Natural killer cell treated with Interleukin-12 subunit alpha and Interleukin-12 subunit beta and Interleukin-15 and Interleukin-18, amount 100 ng/mL, for 72 hours (primary cell): ENCODE data around the gene PIGN. TPM values are rescaled to one million over a fixed set of nuclear protein-coding genes. Genes with fewer than 3 reads are reported as not detected.
"Not testable (repeated sequence)": the region's sequence is repeated elsewhere in the genome, so short reads cannot be mapped to it uniquely, and the experiment has no call there.

Experiments used
- ATAC-seq, 2 donors: fragments of 150-1000 bp; cut with Tn5 transposase in 1 of 2; sonication (Bioruptor Pico), chemical (Tn5 transposase) in 1 of 2; 2 replicates each; pipeline ENCODE4 v1.10.0; 2021
- DNase-seq: peaks from one replicate; pipeline ENCODE4 v3.0.0; 2022; ENCODE audit warnings: low spot score
- H3K27ac Mint-ChIP-seq, 2 donors: 1 replicate in 1 of 2; 2 replicates in 1 of 2; pipeline ENCODE4 v1.8.0; 2022; ENCODE audit warnings: mixed read lengths in 2 of 2, mild to moderate bottlenecking in 1 of 2, moderate library complexity in 1 of 2
- H3K27me3 Mint-ChIP-seq, 2 donors: 1 replicate in 1 of 2; 2 replicates in 1 of 2; pipeline ENCODE4 v1.8.0; 2022; ENCODE audit warnings: mixed read lengths in 2 of 2
- H3K36me3 Mint-ChIP-seq: one replicate; pipeline ENCODE4 v1.8.0; 2022; ENCODE audit warnings: mixed read lengths
- H3K4me1 Mint-ChIP-seq, 2 donors: 1 replicate in 1 of 2; 2 replicates in 1 of 2; pipeline ENCODE4 v1.8.0; 2022; ENCODE audit warnings: low read depth in 2 of 2, mixed read lengths in 2 of 2, mild to moderate bottlenecking in 1 of 2
- H3K4me3 Mint-ChIP-seq: one replicate; pipeline ENCODE4 v1.8.0; 2022; ENCODE audit warnings: mixed read lengths
- H3K9me3 Mint-ChIP-seq: 2 replicates; pipeline ENCODE4 v1.8.0; 2022; ENCODE audit warnings: mixed read lengths
- total RNA-seq, 2 donors: library from RNA; stranded (reverse); gene quantifications; one replicate each; pipeline ENCODE4 v1.2.3, GENCODE V29; 2022

The PIGN gene
- total RNA-seq, 2 donors from 2014 or later = 35.7 to 53.6 TPM

DNA sequence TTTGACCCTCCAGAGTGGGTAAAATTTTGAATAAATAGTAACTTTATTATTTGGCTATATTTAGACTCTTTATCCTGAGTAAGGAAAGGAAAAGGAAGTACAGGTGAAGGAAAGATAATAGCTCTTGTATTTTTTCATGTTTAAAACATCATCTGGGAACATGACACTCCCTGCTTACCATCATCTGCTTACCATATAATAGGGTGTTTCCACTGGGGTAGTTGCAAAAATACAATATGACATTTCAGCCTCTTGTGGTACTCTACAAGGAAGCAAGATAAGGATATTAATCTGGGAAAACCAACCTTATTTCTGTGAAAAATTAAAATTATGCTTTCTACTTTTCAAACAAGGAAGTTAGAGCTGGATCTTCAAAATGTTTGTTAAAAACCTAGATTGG, 10.1 kb upstream of the PIGN start:
- Mint-ChIP-seq H3K27ac (no peak overlapping the region), H3K27me3 (no peaks in the 10 kb centered on the region), H3K4me1 (peaks cover 37 to 56% of the 10 kb centered on the region in 2 donors), H3K36me3 (peaks cover 11% of the 10 kb centered on the region), H3K4me3 (no peak overlapping the region), H3K9me3 (no peaks in the 10 kb centered on the region)
- ATAC-seq = no peak
- no peak for DNase-seq

DNA sequence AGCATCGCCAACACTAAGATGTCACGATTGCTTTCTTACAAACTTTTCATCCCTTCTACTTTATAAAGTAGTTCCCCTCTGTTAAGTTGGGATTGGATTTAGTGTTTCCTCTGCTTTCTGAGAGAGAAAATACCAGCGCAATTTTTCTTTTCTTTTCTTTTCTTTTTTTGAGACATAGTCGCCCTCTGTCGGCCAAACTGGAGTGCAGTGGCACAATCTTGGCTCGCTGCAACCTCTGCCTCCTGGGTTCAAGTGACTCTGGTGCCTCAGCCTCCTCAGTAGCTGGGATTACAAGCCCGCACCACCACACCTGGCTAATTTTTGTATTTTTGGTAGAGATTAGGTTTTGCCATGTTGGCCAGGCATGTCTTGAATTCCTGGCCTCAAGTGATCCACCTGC, 9.2 kb upstream of the PIGN start:
- DNase-seq = no peak
- H3K27ac Mint-ChIP-seq = no peak overlapping the region
- no peaks in the 10 kb centered on the region for H3K9me3 Mint-ChIP-seq
- H3K4me3 Mint-ChIP-seq = no peak overlapping the region
- H3K27me3 Mint-ChIP-seq = no peaks in the 10 kb centered on the region
- peaks cover 11% of the 10 kb centered on the region for H3K36me3 Mint-ChIP-seq
- peaks cover 46 to 65% of the 10 kb centered on the region in 2 donors for H3K4me1 Mint-ChIP-seq
- ATAC-seq = no peak

DNA sequence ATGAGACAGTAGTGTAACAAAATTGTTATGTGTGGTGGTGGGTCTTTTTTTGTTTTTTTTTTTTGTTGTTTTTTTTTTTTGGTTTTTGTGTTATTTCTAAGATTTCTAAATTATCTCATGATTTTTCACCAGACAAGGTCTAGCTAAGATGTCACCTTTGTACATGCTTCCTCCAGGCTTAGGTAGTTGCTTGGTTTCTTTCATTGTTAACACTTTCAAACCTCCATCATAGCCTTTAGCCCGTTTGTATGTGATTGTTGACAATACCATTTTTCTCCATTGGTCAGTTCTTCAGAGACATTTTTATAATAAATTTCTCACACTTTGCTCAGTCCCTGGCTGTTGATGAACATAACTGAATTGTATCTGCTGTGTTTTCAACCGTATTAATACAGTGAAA, 2.4 kb upstream of the PIGN start:
- H3K36me3 Mint-ChIP-seq = peaks cover 11% of the 10 kb centered on the region
- no peak for DNase-seq
- no peak for ATAC-seq
- H3K27ac Mint-ChIP-seq = peak overlapping the region in 1 of 2 donors; percentile 95
- H3K9me3 Mint-ChIP-seq = no peaks in the 10 kb centered on the region
- peak overlapping the region; percentile 100 for H3K4me3 Mint-ChIP-seq
- H3K27me3 Mint-ChIP-seq = no peaks in the 10 kb centered on the region
- H3K4me1 Mint-ChIP-seq = peaks cover 46 to 62% of the 10 kb centered on the region in 2 donors

DNA sequence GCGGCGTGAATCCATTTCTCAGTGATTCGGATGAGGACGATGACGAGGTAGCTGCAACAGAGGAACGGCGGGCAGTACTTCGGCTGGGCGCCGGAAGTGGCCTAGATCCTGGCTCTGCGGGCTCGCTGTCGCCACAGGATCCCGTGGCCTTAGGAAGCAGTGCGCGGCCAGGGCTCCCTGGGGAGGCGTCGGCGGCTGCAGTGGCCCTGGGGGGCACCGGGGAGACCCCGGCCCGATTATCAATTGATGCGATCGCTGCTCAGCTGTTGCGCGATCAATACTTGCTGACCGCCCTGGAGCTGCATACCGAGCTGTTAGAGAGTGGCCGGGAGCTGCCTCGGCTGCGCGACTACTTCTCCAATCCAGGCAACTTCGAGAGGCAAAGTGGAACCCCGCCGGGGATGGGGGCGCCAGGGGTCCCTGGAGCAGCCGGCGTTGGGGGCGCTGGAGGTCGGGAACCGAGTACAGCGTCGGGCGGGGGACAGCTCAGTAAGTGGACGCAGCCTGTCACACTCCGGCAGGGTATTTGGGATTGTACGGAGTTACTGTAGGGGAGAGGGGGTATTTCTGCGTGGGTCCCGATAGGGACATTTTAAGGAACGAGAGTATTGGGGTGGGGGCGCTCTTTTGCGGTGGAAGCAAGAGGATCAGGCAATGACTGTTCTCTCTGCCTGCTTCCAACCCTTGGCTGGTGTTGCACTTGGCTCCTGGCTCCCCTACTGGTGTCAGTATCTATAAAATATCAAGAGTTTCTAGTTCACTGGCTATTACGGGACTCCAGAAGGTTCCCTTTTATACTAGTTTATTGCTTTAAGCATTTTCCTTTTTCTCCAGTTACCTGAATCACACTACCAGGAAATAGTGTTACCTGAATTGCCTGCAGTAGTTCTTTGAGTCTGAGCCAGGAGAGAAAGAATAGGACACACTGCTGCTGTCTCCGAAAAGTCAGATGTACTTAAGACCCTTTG, 971 bp upstream of the PIGN start:
- ATAC-seq (no peak), DNase-seq (peak; percentile 68)
- no peaks in the 10 kb centered on the region for H3K9me3 Mint-ChIP-seq
- H3K4me1 Mint-ChIP-seq = peaks cover 40 to 56% of the 10 kb centered on the region in 2 donors
- H3K27me3 Mint-ChIP-seq = no peaks in the 10 kb centered on the region
- peak overlapping the region; percentile 95 for H3K27ac Mint-ChIP-seq
- peak overlapping the region; percentile 100 for H3K4me3 Mint-ChIP-seq
- peaks cover 7% of the 10 kb centered on the region for H3K36me3 Mint-ChIP-seq

DNA sequence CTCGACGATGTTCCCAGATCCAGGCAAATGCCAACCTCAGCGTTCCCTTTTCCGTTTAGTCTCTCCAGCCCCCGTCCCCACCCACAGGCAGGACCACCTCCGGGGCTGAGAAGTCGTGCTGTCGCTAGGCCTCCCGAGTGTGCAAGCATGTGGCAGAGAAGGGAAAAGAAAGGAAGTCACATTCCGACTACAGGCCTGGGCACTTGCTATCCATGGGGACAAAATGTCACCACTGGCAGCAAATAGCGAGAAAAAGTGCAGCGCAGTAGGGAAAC, 420 bp downstream of the PIGN start:
- H3K4me1 Mint-ChIP-seq = peaks cover 30 to 49% of the 10 kb centered on the region in 2 donors
- peak in 1 of 2 donors; percentile 1 for ATAC-seq
- H3K27me3 Mint-ChIP-seq = no peaks in the 10 kb centered on the region
- DNase-seq = no peak
- peak overlapping the region; percentile 100 for H3K4me3 Mint-ChIP-seq
- no peaks in the 10 kb centered on the region for H3K9me3 Mint-ChIP-seq
- H3K36me3 Mint-ChIP-seq = no peaks in the 10 kb centered on the region
- H3K27ac Mint-ChIP-seq = peak overlapping the region; percentile 95

DNA sequence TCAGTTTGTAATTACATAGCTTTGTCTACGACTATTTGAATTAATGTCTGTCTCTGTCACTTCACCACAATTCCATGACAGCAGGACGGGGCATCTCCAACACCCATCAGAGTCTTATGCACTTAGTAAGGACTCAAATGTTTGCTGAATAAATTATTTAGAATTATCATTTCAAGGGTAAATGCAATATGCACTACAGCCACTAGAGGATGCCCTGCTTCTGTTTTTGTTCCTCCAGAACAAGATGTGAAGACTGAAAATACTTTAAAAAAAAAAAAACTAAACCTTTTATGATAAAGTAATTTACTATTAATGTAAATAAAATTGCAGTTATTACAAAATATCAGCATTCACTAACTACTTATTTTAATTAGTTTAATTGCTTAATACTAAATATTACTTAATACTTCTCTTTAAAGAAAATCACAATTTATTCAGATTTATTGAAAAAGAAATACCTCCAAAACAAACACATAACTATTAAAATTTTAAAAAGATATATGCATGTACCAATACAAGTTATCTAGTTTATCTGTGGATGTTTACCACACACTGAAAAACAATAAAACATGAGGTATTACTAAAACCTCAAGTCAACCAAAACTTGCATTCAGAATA, 3.2 kb downstream of the PIGN start:
- Mint-ChIP-seq H3K4me3 (no peak overlapping the region), H3K4me1 (peaks cover 12 to 22% of the 10 kb centered on the region in 2 donors), H3K27me3 (no peaks in the 10 kb centered on the region), H3K36me3 (no peaks in the 10 kb centered on the region), H3K9me3 (no peaks in the 10 kb centered on the region), H3K27ac (no peak overlapping the region)
- DNase-seq = no peak
- ATAC-seq = no peak

DNA sequence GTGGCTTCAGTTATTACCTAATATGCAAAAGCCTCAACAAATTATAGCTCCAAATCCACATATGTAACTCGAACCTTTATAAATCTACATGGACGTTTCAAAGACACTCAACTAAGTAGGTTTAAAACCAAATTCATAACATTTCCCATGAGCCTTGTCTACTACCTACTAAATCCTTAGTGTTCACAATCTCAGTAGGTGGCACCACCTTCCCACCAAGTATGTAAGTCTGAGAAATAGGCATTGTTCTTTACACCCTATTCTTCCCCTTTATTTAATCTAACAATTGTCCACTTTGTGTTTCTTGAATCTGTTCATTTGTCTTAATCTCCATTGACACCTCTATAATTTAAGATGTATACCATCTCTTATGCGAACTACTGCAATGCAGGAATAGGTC, 4.6 kb downstream of the PIGN start:
- Mint-ChIP-seq H3K4me3 (no peak overlapping the region), H3K9me3 (no peaks in the 10 kb centered on the region), H3K27ac (no peak overlapping the region), H3K4me1 (peaks cover 7 to 17% of the 10 kb centered on the region in 2 donors), H3K27me3 (no peaks in the 10 kb centered on the region), H3K36me3 (no peaks in the 10 kb centered on the region)
- no peak for DNase-seq
- ATAC-seq = no peak

DNA sequence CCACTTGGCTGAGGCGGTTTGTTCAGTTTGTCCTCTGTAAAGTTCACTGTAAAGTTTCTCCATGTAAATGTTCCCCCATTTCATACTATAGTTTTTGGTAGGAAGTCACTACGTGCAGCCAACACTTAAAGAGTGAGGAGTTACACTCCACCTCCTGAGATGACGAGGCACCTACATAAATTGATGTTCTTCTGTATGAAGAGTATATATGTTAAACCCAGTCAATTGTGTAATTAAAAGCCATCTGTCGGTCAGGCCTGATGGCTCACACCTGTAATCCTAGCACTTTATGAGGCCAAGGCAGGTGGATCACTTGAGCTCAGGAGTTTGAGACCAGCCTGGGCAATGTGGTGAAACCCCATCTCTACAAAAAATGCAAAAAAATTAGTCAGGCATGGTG, 7.6 kb downstream of the PIGN start:
- ATAC-seq (no peak), DNase-seq (no peak)
- Mint-ChIP-seq H3K4me1 (peaks cover 7 to 10% of the 10 kb centered on the region in 2 donors), H3K27me3 (no peaks in the 10 kb centered on the region), H3K4me3 (no peak overlapping the region), H3K27ac (no peak overlapping the region), H3K9me3 (no peaks in the 10 kb centered on the region), H3K36me3 (no peaks in the 10 kb centered on the region)

DNA sequence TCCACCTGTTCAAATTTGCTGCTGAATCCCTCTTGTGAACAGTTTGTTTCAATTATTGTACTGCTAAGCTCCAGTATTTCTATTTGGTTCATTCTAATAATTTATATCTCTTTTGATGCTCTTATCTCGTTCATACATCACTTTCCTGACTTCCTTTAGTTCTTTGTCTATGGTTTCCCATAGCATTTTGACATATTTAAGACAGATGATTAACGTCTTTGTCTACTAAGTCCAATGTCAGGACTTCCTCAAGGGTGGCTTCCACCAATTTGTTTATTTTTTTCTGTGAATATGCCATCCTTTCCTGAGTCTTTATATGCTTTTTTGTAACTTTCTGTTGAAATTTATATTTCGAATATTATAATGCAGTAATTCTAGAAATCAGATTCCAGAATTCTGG, 9.6 kb downstream of the PIGN start:
- peaks cover 4 to 6% of the 10 kb centered on the region in 2 donors for H3K4me1 Mint-ChIP-seq
- H3K27me3 Mint-ChIP-seq = no peaks in the 10 kb centered on the region
- no peaks in the 10 kb centered on the region for H3K36me3 Mint-ChIP-seq
- no peak overlapping the region for H3K4me3 Mint-ChIP-seq
- H3K27ac Mint-ChIP-seq = no peak overlapping the region
- no peaks in the 10 kb centered on the region for H3K9me3 Mint-ChIP-seq
- DNase-seq (no peak), ATAC-seq (no peak)

DNA sequence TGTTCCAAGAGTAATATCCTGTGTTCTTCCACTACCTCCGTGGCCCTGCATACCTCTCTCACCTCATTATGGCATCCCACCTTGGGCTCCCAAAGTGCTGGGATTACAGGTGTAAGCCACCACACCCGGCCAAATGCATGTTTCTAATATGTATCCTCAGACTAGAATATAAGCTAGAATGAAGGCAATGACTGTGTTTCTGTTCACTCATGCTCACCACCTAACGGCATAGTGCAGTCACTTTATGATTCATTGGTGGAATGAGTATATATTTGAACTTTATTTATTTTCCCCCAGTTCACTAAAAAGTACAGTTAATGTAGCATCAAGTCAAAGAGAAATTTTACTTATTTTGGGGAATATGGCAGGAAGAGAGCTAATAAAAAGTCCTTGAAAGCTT, 11.3 kb downstream of the PIGN start:
- Mint-ChIP-seq H3K9me3 (no peaks in the 10 kb centered on the region), H3K4me1 (no peaks in the 10 kb centered on the region), H3K36me3 (no peaks in the 10 kb centered on the region), H3K27me3 (no peaks in the 10 kb centered on the region), H3K4me3 (no peak overlapping the region), H3K27ac (no peak overlapping the region)
- no peak for DNase-seq
- ATAC-seq = peak in 1 of 2 donors; percentile 24

DNA sequence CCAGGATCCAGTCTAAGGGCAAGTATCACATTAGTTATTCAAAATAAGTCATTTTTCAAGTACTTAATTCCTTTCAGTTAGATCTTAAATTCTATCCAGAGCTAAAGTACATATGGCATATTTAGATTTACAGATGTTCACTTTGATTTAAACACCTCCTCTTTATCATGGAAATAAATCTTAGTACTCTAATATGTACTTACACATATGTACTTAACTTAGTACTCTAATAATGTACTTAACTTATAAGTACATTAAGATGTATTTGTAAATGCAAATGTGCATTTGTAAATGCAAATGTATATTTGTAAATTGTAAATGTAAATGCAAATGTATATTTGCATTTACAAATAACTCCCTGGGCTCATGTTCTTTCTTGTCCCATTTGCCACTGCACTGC, 14.6 kb downstream of the PIGN start:
- DNase-seq = no peak
- Mint-ChIP-seq H3K4me1 (peaks cover 4 to 6% of the 10 kb centered on the region in 2 donors), H3K27ac (no peak overlapping the region), H3K36me3 (peaks cover 6% of the 10 kb centered on the region), H3K4me3 (no peak overlapping the region), H3K9me3 (no peaks in the 10 kb centered on the region), H3K27me3 (no peaks in the 10 kb centered on the region)
- ATAC-seq = no peak

DNA sequence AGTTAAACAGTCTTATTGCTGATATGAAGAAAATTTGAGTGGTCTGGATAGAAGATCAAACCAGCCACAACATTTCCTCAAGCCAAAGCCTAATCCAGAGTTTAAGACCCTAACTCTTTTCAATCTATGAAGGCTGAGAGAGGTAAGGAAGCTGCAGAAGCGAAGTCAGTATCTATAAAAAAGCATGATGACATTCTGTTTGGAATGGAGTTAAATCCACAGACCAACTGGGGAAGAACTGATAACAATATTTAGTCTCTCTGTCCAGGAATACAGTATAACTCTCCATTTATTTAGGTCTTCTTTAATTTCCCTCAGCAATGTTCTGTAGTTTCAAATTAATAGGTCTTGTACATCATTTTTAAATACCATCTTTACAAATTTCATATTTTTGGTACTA, 16.0 kb downstream of the PIGN start:
- Mint-ChIP-seq H3K27ac (no peak overlapping the region), H3K36me3 (peaks cover 11% of the 10 kb centered on the region), H3K9me3 (no peaks in the 10 kb centered on the region), H3K27me3 (no peaks in the 10 kb centered on the region), H3K4me3 (no peak overlapping the region), H3K4me1 (peaks cover 4 to 13% of the 10 kb centered on the region in 2 donors)
- ATAC-seq = no peak
- DNase-seq = no peak

DNA sequence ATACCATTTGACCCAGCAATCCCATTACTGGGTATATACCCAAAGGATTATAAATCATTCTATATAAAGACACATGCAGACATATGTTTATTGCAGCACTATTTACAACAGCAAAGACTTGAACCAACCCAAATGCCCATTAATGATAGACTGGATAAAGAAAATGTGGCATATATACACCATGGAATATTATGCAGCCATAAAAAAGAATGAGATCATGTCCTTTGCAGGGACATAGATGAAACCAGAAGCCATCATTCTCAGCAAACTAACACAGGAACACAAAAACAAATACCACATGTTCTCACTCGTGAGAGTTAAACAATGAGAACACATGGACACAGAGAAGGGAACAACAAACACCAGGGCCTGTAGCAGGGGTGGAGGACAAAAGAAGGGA, 20.3 kb downstream of the PIGN start:
- Mint-ChIP-seq H3K4me1 (peaks cover 24 to 36% of the 10 kb centered on the region in 2 donors), H3K36me3 (peaks cover 24% of the 10 kb centered on the region)
- H3K27ac Mint-ChIP-seq, DNase-seq, ATAC-seq, H3K27me3 Mint-ChIP-seq, H3K4me3 Mint-ChIP-seq, H3K9me3 Mint-ChIP-seq: not testable (repeated sequence)

DNA sequence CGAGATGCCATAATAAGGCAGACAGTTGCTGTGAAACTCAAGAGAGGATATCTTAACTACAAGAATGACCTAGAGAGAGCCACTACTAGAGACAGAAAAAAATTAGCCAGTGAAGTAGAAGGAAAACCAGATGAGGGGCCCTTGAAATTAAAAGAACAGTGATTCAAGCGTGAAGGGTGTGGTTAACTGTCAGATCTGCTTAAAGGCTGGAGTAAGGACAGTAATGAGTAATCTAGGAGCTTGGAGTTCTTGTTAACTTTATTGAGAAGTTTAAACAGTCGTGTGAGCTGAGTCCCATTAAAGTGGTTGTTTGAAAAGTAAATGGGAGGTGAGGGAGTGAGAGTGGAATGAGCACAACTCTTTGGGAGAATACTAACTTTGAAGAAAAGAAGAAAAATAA, 21.3 kb downstream of the PIGN start:
- H3K36me3 Mint-ChIP-seq = peaks cover 24% of the 10 kb centered on the region
- no peak overlapping the region for H3K27ac Mint-ChIP-seq
- peaks cover 24 to 36% of the 10 kb centered on the region in 2 donors for H3K4me1 Mint-ChIP-seq
- no peaks in the 10 kb centered on the region for H3K27me3 Mint-ChIP-seq
- DNase-seq (no peak), ATAC-seq (no peak)
- H3K9me3 Mint-ChIP-seq = peaks cover 4% of the 10 kb centered on the region
- peak overlapping the region; percentile 57 for H3K4me3 Mint-ChIP-seq
